ENCODE data around the gene VGLL4. TPM values are rescaled to one million over a fixed set of nuclear protein-coding genes. Genes with fewer than 3 reads are reported as not detected.

VGLL4 gene
- total RNA-seq, 1 donor from 2014 or later = 48.7 TPM

DNA sequence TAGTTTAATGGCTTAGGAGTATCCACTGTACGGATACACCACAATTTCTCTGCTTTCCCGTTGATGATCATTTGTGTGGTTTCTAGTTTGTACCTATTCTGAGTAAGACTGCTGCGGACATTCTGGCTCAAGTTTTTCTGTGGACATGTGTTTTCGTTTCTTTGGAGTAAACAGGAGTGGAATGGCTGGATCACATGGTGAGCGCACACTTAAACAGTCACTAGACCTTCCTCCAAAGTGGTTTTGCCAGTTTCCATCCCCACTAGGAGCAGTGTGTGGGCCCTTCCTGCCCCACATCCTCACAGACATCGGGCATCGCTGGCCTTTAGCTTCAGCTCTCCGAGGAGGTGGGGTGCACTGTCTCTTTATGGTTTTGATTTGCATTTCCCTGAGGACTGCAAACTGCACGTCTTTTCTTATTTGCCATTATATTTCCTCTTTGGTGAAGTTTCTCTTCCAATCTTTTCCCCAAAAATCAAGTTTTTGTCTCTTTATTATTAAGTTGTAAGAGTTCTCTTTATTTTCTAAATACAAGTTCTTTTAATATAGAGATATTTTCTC, 94.1 kb downstream of the VGLL4 start:
- Mint-ChIP-seq H3K4me1 (ENCODE audit: low read depth) (no peaks in the 10 kb centered on the region), H3K27ac (no peak overlapping the region), H3K36me3 (ENCODE audit: low read depth) (peaks cover 8% of the 10 kb centered on the region), H3K9me3 (peaks cover 10% of the 10 kb centered on the region), H3K27me3 (ENCODE audit: insufficient read depth) (no peaks in the 10 kb centered on the region), H3K4me3 (no peak overlapping the region)
- intact Hi-C loops (cut with micrococcal nuclease) = loop anchor here (2.0 kb wide), 1 partner anchor 93 kb away; the partner anchor contains the start of gene VGLL4
- DNase-seq (ENCODE audit: low spot score) = no peak

DNA sequence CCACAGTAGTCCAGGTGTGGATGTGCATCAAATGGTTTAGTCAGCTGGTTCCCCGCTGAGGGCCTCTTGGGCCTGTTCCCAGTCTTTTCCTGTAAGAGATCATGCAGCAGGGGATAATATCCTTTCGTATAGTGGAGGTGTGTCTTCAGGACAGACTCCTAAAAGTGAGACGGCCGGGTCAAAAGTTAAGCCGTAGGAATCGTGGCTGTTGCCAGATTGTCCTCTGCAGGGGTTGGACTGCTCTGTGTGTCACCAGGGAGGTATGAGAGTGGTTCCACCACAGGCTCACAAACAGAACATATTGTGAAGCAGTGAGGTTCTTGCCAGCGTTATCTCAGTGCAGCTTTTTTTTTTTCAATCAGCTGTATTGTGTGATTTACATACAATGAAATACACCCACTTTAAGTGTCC, 95.0 kb downstream of the VGLL4 start:
- no peak for DNase-seq (ENCODE audit: low spot score)
- H3K9me3 Mint-ChIP-seq = peaks cover 10% of the 10 kb centered on the region
- H3K27me3 Mint-ChIP-seq (ENCODE audit: insufficient read depth) = no peaks in the 10 kb centered on the region
- no peak overlapping the region for H3K4me3 Mint-ChIP-seq
- no peak overlapping the region for H3K27ac Mint-ChIP-seq
- intact Hi-C loops (cut with micrococcal nuclease) = loop anchor here (2.0 kb wide), 1 partner anchor 94 kb away; the partner anchor contains the start of gene VGLL4
- no peaks in the 10 kb centered on the region for H3K4me1 Mint-ChIP-seq (ENCODE audit: low read depth)
- peaks cover 8% of the 10 kb centered on the region for H3K36me3 Mint-ChIP-seq (ENCODE audit: low read depth)

DNA sequence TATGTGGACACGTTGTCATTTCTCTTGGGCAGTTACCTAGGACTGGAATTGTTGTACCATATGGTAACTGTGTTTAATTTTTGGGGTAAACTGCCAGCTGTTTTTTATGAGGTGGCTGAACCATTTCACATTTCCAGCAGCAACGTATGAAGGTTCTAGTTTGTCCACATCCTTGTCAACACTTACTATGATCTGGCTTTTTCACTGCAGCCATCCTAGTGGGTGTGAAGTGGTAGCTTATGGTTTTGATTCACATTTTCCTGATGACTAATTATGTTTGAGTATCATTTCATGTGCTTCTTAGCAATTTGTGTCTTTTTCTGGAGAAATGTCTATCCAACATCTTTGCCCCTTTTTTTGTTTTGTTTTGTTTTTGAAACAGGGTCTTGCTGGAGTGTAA, 96.2 kb downstream of the VGLL4 start:
- Mint-ChIP-seq H3K27me3 (ENCODE audit: insufficient read depth) (no peaks in the 10 kb centered on the region), H3K36me3 (ENCODE audit: low read depth) (peaks cover 4% of the 10 kb centered on the region), H3K4me3 (no peak overlapping the region), H3K4me1 (ENCODE audit: low read depth) (no peaks in the 10 kb centered on the region), H3K9me3 (peaks cover 10% of the 10 kb centered on the region), H3K27ac (peak overlapping the region; percentile 29)
- DNase-seq (ENCODE audit: low spot score) = no peak
- intact Hi-C loops (cut with micrococcal nuclease) = loop anchor here (2.0 kb wide), 1 partner anchor 79 kb away; no protein-coding TSS in a partner anchor

DNA sequence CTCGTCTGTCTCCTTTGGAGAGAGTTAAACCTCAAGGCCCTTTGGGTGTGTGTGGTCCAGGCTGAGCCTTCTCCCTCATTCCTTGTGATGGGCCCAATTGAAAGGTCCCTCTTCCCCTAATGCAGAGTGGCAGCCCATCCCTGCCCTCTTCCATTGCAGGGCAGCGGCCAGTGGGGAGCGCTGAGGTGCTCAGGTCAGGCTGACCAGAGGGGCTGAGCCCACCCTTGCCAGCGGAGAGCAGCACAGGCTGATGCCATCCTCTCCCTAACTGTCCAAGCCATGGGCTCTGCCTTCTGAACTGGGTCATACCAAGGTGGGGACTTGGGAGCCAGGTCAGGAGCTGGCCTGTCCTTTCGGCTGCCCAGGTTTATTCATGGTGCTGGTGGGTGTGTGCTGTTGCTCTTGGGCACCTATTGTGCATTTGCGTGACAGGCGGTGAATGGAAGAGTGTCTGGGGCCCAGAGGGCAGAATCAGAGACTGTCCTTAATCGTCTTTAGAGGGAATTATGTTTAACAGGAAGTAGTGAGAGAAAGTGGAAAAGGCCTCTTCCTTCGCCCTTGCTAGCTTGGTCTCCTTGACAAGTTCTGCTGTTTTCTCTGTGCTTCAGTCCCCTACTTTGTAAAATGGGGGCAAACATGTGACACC, 96.9 kb downstream of the VGLL4 start:
- H3K36me3 Mint-ChIP-seq (ENCODE audit: low read depth) = peaks cover 4% of the 10 kb centered on the region
- peaks cover 10% of the 10 kb centered on the region for H3K9me3 Mint-ChIP-seq
- intact Hi-C loops (cut with micrococcal nuclease) = loop anchor here (2.0 kb wide), 1 partner anchor 80 kb away; no protein-coding TSS in a partner anchor
- no peaks in the 10 kb centered on the region for H3K27me3 Mint-ChIP-seq (ENCODE audit: insufficient read depth)
- H3K4me1 Mint-ChIP-seq (ENCODE audit: low read depth) = no peaks in the 10 kb centered on the region
- no peak overlapping the region for H3K4me3 Mint-ChIP-seq
- no peak for DNase-seq (ENCODE audit: low spot score)
- H3K27ac Mint-ChIP-seq = no peak overlapping the region

DNA sequence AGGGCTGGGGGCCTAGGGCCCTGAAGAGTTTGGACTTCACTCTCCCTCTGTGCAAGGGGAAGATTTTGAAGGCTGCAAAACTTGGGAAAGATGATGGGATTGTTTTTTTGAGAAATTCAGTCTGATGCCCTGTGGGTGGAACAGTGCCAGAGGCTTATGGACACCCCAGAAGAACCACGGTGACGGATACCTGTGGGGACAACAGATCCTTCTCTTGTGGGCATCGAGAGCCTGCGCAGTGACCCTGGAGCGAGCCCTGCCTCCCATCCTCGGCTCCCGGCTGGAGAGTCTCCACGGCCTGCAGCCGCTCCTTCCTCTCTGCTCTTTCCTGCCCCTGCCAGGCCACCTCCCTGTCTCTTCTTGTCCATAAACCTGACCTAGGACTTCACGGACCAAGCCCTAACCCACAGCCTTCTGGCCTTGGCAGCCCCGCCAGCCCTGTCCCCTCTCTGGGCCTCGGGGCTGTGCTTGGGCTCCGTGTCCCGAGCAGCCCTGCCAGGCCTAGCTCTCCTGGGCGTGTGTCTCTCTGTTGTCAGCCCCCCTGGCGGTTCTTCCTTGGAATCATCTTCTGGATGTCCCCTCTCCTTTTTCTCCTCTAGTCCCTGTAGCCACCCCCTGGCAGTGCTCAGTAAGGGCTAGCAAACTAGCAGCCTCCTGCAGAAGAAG, 98.4 kb downstream of the VGLL4 start:
- Mint-ChIP-seq H3K9me3 (peaks cover 10% of the 10 kb centered on the region), H3K27me3 (ENCODE audit: insufficient read depth) (no peaks in the 10 kb centered on the region), H3K4me1 (ENCODE audit: low read depth) (no peaks in the 10 kb centered on the region), H3K4me3 (no peak overlapping the region), H3K36me3 (ENCODE audit: low read depth) (peaks cover 4% of the 10 kb centered on the region), H3K27ac (no peak overlapping the region)
- DNase-seq (ENCODE audit: low spot score) = no peak
- intact Hi-C loops (cut with micrococcal nuclease) = no loop called here

DNA sequence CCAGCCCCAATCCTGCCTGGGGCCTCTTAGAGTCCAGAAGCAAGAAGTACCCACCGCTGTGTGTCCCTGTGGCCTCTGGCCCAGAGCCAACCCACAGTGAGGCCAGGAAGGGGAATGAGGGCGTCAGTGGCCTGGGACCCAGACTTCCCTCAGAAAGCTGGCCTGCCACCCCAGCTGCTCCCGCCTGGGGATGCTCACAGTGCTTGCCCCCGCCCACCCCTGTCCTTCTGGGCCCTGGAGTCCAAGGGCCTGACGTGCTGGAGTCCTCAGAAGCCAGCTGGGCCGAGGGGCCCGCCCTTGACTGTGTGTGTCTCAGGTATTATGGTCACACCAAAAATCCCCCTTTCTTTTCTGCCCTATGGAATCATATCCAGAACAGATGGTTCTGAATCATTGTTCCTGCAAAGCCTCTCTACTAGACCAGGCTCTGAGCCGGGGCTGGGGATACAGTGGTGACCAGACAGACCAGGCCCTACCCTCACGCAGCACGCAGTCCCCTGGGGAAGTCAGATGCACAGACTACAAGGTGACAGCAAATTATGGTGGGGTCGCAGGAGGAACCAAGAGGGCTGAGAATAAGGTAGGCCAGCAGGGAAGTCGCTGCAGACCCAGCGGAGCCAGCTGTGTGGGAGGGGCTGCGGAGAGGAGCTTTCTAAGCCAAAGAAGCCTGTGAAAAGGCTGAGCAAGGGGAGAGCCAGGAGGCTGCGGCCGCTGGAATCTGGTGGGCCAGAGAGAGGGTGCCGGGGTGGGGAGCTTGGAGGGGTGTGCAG, 99.1 kb downstream of the VGLL4 start:
- intact Hi-C loops (cut with micrococcal nuclease) = no loop called here
- H3K9me3 Mint-ChIP-seq = peaks cover 10% of the 10 kb centered on the region
- no peak for DNase-seq (ENCODE audit: low spot score)
- H3K4me3 Mint-ChIP-seq = no peak overlapping the region
- H3K36me3 Mint-ChIP-seq (ENCODE audit: low read depth) = peaks cover 4% of the 10 kb centered on the region
- H3K27ac Mint-ChIP-seq = no peak overlapping the region
- H3K27me3 Mint-ChIP-seq (ENCODE audit: insufficient read depth) = no peaks in the 10 kb centered on the region
- no peaks in the 10 kb centered on the region for H3K4me1 Mint-ChIP-seq (ENCODE audit: low read depth)

DNA sequence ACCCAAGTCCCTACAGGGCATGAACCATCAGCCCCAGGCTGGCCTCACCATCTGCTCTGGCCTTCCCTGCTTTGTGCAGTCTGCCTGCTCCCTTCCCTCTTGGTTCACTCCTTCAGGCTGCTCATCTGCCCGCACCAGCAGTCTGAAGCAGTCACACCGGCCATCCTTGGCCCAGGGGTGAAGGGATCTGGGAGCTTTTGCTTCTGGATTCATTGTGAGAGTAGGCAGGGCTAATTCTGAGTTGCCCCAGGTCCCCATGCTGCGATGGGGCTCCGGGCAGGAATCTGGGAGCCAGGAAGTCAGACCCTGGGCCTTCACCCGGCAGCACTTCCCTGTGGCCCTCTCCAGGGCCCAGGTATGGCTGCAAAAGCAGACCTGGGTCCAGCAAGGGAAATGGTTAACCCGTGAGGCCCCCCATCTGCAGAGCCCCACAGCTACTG, 99.7 kb downstream of the VGLL4 start:
- DNase-seq (ENCODE audit: low spot score) = no peak
- Mint-ChIP-seq H3K9me3 (peaks cover 10% of the 10 kb centered on the region), H3K36me3 (ENCODE audit: low read depth) (peaks cover 4% of the 10 kb centered on the region), H3K4me3 (no peak overlapping the region), H3K27me3 (ENCODE audit: insufficient read depth) (no peaks in the 10 kb centered on the region), H3K4me1 (ENCODE audit: low read depth) (no peaks in the 10 kb centered on the region), H3K27ac (no peak overlapping the region)
- intact Hi-C loops (cut with micrococcal nuclease) = no loop called here

DNA sequence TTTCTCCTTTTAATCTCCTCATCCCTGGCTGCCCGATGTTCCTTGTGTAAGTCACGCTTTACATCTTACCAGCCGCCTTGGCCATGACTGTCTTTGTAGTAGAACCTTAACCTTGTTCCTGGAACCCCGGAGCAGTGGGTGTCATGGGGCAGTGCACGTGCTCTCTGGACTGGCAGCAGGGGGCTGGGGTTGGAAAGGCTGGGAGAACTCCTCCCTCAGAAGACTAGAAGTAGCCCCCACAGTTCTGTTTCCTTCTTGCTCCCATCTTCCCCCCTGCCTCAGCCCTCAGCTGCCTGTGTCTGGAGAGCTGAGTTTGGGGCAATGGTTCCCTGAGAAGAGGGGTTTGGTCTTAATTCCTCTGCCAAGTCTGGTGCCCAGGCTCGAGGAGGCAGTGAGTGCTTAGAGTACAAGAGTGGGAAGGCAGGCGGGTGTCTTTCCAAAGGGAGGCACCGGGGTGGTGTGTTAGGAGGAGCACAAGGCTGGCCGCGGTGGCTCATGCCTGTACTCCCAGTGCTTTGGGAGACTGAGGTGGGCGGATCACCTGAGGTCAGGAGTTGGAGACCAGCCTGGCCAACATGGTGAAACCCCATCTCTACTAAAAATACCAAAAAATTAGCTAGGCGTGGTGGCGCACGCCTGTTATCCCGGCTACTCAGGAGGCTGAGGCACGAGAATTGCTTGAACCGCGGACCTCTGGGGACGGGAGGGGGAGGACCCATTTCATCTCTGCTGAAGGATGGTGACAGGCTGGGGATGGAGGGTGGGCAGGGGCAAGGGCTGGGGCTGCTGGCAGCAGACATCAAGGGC, 100.4 kb downstream of the VGLL4 start:
- peaks cover 4% of the 10 kb centered on the region for H3K36me3 Mint-ChIP-seq (ENCODE audit: low read depth)
- no peak overlapping the region for H3K27ac Mint-ChIP-seq
- H3K4me3 Mint-ChIP-seq = no peak overlapping the region
- intact Hi-C loops (cut with micrococcal nuclease) = no loop called here
- no peaks in the 10 kb centered on the region for H3K4me1 Mint-ChIP-seq (ENCODE audit: low read depth)
- H3K9me3 Mint-ChIP-seq = peaks cover 10% of the 10 kb centered on the region
- H3K27me3 Mint-ChIP-seq (ENCODE audit: insufficient read depth) = no peaks in the 10 kb centered on the region
- no peak for DNase-seq (ENCODE audit: low spot score)

DNA sequence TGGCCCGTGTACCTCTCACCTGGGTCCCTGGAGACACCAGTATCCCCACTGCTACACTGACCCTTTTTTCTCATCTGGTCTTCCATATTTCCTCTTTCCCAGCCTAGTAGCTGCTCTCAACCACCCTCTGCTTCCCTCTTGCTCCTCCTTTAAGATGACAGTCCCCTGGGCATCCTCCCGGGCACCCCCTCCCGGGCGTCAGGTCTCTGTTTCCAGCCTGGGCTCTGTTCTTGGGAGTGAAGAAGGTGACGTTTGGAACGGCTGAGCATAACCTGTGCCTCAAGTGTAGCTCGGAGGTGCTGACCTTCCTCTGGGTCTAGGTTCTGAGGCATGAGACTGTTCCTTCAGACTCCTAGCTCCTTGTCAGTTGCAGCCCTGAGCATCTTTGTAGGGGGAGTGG, 101.2 kb downstream of the VGLL4 start:
- Mint-ChIP-seq H3K4me1 (ENCODE audit: low read depth) (no peaks in the 10 kb centered on the region), H3K4me3 (no peak overlapping the region), H3K36me3 (ENCODE audit: low read depth) (peaks cover 4% of the 10 kb centered on the region), H3K27ac (no peak overlapping the region), H3K27me3 (ENCODE audit: insufficient read depth) (no peaks in the 10 kb centered on the region), H3K9me3 (peaks cover 8% of the 10 kb centered on the region)
- no peak for DNase-seq (ENCODE audit: low spot score)
- intact Hi-C loops (cut with micrococcal nuclease) = no loop called here

DNA sequence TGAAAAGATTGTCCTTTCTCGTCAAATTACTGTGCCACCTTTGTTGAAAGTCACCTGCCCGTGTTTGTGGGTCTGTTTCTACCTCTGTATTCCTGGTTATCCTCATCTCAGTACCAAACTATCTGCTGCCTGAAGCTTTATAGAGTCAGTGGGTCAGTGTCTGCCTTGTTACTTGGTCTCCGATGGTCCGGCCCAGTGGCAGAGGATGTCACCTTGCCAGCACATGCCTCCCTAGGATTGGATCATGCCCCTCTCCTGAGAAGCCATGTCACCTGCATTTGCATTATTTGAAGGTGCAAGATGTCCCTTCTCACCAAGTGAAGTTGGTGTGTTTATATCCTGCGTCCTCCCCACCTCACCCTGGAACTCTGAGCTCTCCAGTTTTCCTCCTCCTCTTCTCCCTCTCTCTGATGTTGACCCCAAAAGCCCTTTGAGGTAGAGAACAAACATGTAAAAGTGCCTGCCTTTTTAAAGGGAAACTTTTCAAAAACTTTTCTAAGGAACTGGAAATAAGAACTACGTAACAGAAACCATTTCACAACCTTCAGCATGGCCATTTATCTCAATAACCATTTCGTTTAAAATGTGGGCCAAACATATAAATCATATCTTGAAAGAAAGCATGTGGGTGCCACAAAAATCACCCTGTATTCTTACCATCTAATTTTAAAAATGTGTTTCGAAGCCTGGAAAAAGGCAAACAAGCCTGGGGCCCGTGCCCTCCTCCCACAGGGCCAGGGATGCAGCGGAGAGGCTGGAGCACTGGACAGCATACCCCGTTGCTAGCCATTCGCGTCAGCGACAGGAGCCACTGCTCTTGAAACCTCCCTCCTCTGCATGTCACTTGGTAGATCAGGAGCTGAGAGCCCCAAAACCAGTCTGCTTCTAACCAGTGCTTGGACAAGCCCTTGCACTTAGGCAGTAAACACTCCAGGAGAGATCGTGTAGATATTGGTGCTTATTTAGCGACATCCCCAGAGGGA, 102.1 kb downstream of the VGLL4 start:
- intact Hi-C loops (cut with micrococcal nuclease) = no loop called here
- Mint-ChIP-seq H3K27ac (no peak overlapping the region), H3K4me3 (no peak overlapping the region), H3K4me1 (ENCODE audit: low read depth) (no peaks in the 10 kb centered on the region), H3K36me3 (ENCODE audit: low read depth) (no peaks in the 10 kb centered on the region), H3K27me3 (ENCODE audit: insufficient read depth) (no peaks in the 10 kb centered on the region), H3K9me3 (no peaks in the 10 kb centered on the region)
- no peak for DNase-seq (ENCODE audit: low spot score)

DNA sequence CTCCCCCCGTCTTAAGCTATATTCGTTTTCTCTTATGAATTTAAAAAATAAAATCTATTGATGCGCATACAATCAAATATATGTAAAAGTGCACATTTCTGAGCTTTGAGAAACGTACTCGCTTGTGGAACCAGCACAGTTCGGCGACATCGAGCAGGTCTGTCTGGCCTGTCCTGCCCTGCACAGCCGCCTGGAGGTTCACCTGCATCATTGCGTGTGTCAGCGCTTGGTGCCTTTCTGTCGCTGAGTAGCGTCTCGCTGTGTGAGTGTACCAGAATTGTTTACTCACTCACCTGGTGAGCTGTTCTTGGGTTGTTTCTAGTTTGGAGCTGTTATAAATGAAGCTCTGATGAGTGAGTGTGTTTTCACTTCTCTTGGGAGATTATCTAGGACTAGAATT, 104.0 kb downstream of the VGLL4 start:
- Mint-ChIP-seq H3K4me3 (no peak overlapping the region), H3K9me3 (no peaks in the 10 kb centered on the region), H3K27me3 (ENCODE audit: insufficient read depth) (no peaks in the 10 kb centered on the region), H3K27ac (no peak overlapping the region), H3K36me3 (ENCODE audit: low read depth) (no peaks in the 10 kb centered on the region), H3K4me1 (ENCODE audit: low read depth) (no peaks in the 10 kb centered on the region)
- DNase-seq (ENCODE audit: low spot score) = no peak
- intact Hi-C loops (cut with micrococcal nuclease) = no loop called here

Data from activated T-helper 1 cell treated with anti-CD3 and anti-CD28 coated beads, Interleukin-12 subunit alpha, Interleukin-12 subunit beta, Interleukin-2, Interleukin-4 antibody, amounts not matched to agents 30 ng/mL and 10 ng/mL and 1 ng/mL, durations not matched to agents 14 hours and 24 hours and 36 hours (primary cell).